Right kidney (tissue), 1 donor: ENCODE data around the gene DDX47.
"Not testable (repeated sequence)": the region's sequence is repeated elsewhere in the genome, so short reads cannot be mapped to it uniquely, and the experiment has no call there.

Experiments used
- DNase-seq: peaks from one replicate; pipeline ENCODE4 v3.0.0-alpha.2; 2016

The DDX47 gene

GRCh38 chr12:12820376-12820775, 7.2 kb downstream of the DDX47 start:
- not testable (repeated sequence) for DNase-seq

- no peak for DNase-seq
Observed at GRCh38 chr12:12821975-12822374, 8.8 kb downstream of the DDX47 start.

GRCh38 chr12:12822886-12823285, 9.7 kb downstream of the DDX47 start:
- no peak for DNase-seq

- no peak for DNase-seq
Observed at GRCh38 chr12:12823300-12823699, 10.2 kb downstream of the DDX47 start.

GRCh38 chr12:12823811-12824210, 10.7 kb downstream of the DDX47 start:
- no peak for DNase-seq

GRCh38 chr12:12835378-12836146, 22.4 kb downstream of the DDX47 start:
- DNase-seq, result no peak

- DNase-seq, result no peak
Observed at GRCh38 chr12:12836571-12836970, 23.4 kb downstream of the DDX47 start.

GRCh38 chr12:12837025-12837812, 24.1 kb downstream of the DDX47 start:
- DNase-seq, result peak; percentile 51

- DNase-seq, result no peak
Observed at GRCh38 chr12:12837813-12838153, 24.6 kb downstream of the DDX47 start.

- no peak for DNase-seq
Observed at GRCh38 chr12:12839003-12839395, 25.9 kb downstream of the DDX47 start.

GRCh38 chr12:12839439-12839838, 26.3 kb downstream of the DDX47 start:
- DNase-seq, result not testable (repeated sequence)

GRCh38 chr12:12839873-12840579, 26.9 kb downstream of the DDX47 start:
- DNase-seq, result no peak

GRCh38 chr12:12840580-12840899, 27.4 kb downstream of the DDX47 start:
- no peak for DNase-seq

GRCh38 chr12:12841428-12841827, 28.3 kb downstream of the DDX47 start:
- not testable (repeated sequence) for DNase-seq

GRCh38 chr12:12845794-12846243, 32.7 kb downstream of the DDX47 start:
- no peak for DNase-seq

- not testable (repeated sequence) for DNase-seq
Observed at GRCh38 chr12:12846780-12847179, 33.6 kb downstream of the DDX47 start.

- no peak for DNase-seq
Observed at GRCh38 chr12:12853435-12853834, 40.3 kb downstream of the DDX47 start.

GRCh38 chr12:12859690-12860089, 46.5 kb downstream of the DDX47 start:
- no peak for DNase-seq

GRCh38 chr12:12864243-12864642, 51.1 kb downstream of the DDX47 start:
- no peak for DNase-seq

- no peak for DNase-seq
Observed at GRCh38 chr12:12868477-12869235, 55.5 kb downstream of the DDX47 start.

- no peak for DNase-seq
Observed at GRCh38 chr12:12870465-12870864, 57.3 kb downstream of the DDX47 start.

- DNase-seq, result no peak
Observed at GRCh38 chr12:12871587-12872138, 58.5 kb downstream of the DDX47 start.
